Activated CD4-positive, alpha-beta T cell treated with anti-CD3 and anti-CD28 coated beads, Interleukin-2, amount 10 ng/mL, durations not matched to agents 7 days and 5 days (primary cell): ENCODE results near the gene MGMT. TPM values are rescaled to one million over a fixed set of nuclear protein-coding genes. Genes with fewer than 3 reads are reported as not detected.
A peak's percentile ranks its signal among the peaks of the same experiment; 100 is the strongest.
"Not testable (repeated sequence)": the region's sequence is repeated elsewhere in the genome, so short reads cannot be mapped to it uniquely, and the experiment has no call there.

Experiments used
- CTCF ChIA-PET: fragments of 350-600 bp; sonication (Branson Sonifier 250); formaldehyde crosslinking; loops from one replicate; lab custom pipeline; 2021; ENCODE audit warnings: antibody characterized with exemption; lab: Charles Lee
- POLR2A ChIA-PET: fragments of 350-600 bp; sonication (Branson Sonifier 250); formaldehyde crosslinking; loops from one replicate; lab custom pipeline; 2021; ENCODE audit warnings: antibody characterized with exemption; lab: Charles Lee
- DNase-seq: peaks from one replicate; pipeline ENCODE4 v3.0.0-alpha.2; 2020
- H3K27ac Mint-ChIP-seq: one replicate; pipeline ENCODE4 v1.8.0; 2021; ENCODE audit warnings: mild to moderate bottlenecking, moderate library complexity, mixed read lengths
- H3K27me3 Mint-ChIP-seq: one replicate; pipeline ENCODE4 v1.8.0; 2021; ENCODE audit warnings: mixed read lengths
- H3K36me3 Mint-ChIP-seq: one replicate; pipeline ENCODE4 v1.8.0; 2021; ENCODE audit warnings: low read depth, mixed read lengths
- H3K4me1 Mint-ChIP-seq: one replicate; pipeline ENCODE4 v1.8.0; 2021; ENCODE audit warnings: mixed read lengths
- H3K4me3 Mint-ChIP-seq: one replicate; pipeline ENCODE4 v1.8.0; 2021; ENCODE audit warnings: mild to moderate bottlenecking, moderate library complexity, mixed read lengths
- H3K9me3 Mint-ChIP-seq: one replicate; pipeline ENCODE4 v1.8.0; 2021; ENCODE audit warnings: mixed read lengths
- total RNA-seq, 2 experiments: library from RNA; stranded (reverse); gene quantifications; one replicate each; pipeline ENCODE4 v1.2.3, GENCODE V29; 2021

Gene MGMT
- total RNA-seq = 10 to 100 TPM; 17.6 to 19.3 TPM

DNA sequence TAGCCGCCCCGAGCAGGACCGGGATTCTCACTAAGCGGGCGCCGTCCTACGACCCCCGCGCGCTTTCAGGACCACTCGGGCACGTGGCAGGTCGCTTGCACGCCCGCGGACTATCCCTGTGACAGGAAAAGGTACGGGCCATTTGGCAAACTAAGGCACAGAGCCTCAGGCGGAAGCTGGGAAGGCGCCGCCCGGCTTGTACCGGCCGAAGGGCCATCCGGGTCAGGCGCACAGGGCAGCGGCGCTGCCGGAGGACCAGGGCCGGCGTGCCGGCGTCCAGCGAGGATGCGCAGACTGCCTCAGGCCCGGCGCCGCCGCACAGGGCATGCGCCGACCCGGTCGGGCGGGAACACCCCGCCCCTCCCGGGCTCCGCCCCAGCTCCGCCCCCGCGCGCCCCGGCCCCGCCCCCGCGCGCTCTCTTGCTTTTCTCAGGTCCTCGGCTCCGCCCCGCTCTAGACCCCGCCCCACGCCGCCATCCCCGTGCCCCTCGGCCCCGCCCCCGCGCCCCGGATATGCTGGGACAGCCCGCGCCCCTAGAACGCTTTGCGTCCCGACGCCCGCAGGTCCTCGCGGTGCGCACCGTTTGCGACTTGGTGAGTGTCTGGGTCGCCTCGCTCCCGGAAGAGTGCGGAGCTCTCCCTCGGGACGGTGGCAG is at the start of gene MGMT:
TSS of gene MGMT (plus strand) at position 539 of the 656 bp plus-strand sequence.
- Mint-ChIP-seq H3K4me3 (peak within 1 kb of the TSS; percentile 83), H3K9me3 (no peaks in the 10 kb centered on the region), H3K36me3 (peaks cover 3% of the 10 kb centered on the region), H3K27me3 (no peaks in the 10 kb centered on the region), H3K4me1 (peaks cover 9% of the 10 kb centered on the region), H3K27ac (peak within 1 kb of the TSS; percentile 90)
- ChIA-PET CTCF (no interaction called here), POLR2A (interaction anchor here (0.5 kb wide), 1 partner anchor 650 kb away, joined by 3 read pairs; no protein-coding TSS in a partner anchor)
- DNase-seq = peak; percentile 98

DNA sequence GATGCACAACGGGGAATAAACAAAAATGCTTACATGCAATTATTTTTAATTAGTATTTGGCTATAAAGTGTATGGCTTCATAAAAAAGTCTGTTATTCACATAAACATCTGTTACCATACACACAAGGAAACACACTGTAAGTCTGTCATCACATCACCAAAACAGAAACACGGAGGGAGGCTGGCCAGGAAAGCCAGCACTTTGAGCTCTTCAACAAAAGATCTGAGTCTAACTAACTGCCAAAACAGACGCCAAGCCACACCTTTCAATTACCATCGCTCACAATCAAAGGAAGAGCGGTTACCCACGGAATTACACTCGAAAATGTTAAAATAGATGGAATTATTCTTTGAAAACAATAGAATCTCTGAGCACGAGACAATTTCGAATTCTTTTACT is 49.2 kb upstream of the MGMT start:
- CTCF ChIA-PET = interaction anchor here (0.7 kb wide), 1 partner anchor 124 kb away, joined by 4 read pairs; no protein-coding TSS in a partner anchor
- Mint-ChIP-seq H3K4me1 (no peaks in the 10 kb centered on the region), H3K36me3 (no peaks in the 10 kb centered on the region), H3K27ac (no peak overlapping the region), H3K4me3 (no peak overlapping the region), H3K27me3 (no peaks in the 10 kb centered on the region), H3K9me3 (no peaks in the 10 kb centered on the region)
- DNase-seq = no peak
- POLR2A ChIA-PET = no interaction called here

DNA sequence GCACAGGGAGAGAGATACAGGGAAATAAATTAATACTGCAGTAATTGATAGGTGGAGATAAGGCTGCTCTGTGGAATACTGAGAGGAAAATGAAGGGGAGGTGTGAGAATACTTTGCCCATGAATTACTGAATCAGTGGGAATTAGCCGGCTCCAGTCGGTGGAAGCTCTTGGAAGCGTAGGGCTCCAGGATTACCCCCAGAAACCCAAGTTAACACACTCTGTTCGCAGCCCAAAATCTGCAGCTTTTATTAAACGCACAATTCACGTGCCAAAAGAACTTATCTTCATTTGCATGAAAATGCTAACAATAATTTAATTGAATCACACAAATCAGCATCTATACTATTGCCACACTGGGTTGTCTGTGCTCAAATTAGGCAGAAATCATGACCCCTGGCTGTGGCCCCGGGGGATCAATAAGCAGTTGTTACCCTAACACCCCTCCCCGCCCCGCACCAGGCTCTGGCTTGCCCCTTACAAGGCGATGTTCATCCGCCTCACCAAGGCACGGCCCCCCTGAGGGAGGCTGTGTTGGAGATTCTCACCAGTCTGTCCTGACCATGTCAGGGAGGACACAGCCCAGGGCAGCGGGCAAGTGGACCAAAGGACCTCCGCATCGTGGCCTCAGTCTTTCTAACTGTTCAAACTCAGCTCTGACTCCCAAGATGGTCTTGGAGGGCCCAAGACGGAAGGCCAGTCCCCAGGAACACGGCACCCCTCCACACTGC is 48.4 kb upstream of the MGMT start:
- DNase-seq = no peak
- Mint-ChIP-seq H3K9me3 (no peaks in the 10 kb centered on the region), H3K4me1 (no peaks in the 10 kb centered on the region), H3K4me3 (no peak overlapping the region), H3K27ac (no peak overlapping the region), H3K36me3 (no peaks in the 10 kb centered on the region), H3K27me3 (no peaks in the 10 kb centered on the region)
- ChIA-PET CTCF (no interaction called here), POLR2A (no interaction called here)

DNA sequence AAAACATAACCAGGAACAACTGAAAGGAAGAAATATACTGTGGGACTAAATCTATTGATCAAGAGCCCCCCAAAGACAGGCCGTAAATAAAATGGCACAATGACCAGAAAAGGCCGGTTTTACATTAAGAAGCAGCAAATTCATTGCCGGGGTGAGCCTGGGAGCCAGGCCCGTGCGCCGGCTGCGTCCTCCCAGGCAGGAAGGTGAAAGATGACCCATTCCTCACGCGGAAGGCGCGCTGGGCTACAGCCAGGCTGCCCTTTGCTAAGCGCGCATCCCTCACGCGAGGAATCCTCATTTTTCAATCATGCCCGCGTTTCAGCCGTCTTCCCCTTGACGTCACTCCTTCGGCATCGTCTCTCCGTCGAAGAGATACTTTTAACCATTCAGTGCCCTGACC is 47.6 kb upstream of the MGMT start:
- CTCF ChIA-PET = no interaction called here
- H3K9me3 Mint-ChIP-seq = no peaks in the 10 kb centered on the region
- H3K36me3 Mint-ChIP-seq = no peaks in the 10 kb centered on the region
- no peak overlapping the region for H3K27ac Mint-ChIP-seq
- POLR2A ChIA-PET = no interaction called here
- H3K4me1 Mint-ChIP-seq = no peaks in the 10 kb centered on the region
- H3K27me3 Mint-ChIP-seq = no peaks in the 10 kb centered on the region
- no peak for DNase-seq
- no peak overlapping the region for H3K4me3 Mint-ChIP-seq

DNA sequence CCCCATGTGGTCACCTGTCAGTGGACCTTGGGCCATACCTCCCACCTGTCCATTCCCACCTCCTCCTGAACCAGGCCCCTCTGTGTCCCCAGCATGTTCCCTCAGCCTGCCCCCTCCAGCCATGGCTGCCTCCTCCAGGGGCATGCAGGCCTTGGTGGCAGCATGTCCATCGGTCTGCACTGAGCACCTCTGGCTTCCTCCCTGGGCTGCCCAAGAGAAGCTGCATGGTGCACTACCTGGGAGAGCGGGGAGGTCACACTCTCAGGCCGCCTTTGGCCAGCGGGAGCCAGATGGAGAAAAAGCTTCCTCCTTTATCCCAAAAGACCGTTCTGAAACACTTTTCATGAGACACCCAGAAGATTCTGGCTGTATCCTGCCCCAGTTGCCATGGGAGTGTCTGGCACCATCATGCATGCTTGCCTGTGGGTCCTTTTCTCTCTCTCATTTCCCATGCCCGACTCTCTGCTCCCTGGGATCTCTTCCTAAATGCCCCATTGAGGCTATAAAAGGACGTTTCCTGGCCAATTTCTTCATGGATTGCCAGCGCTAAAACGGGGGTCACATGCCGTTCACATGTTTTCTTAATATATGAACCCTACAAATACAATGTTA is 45.5 kb upstream of the MGMT start:
- Mint-ChIP-seq H3K9me3 (no peaks in the 10 kb centered on the region), H3K4me1 (no peaks in the 10 kb centered on the region), H3K27ac (no peak overlapping the region), H3K36me3 (no peaks in the 10 kb centered on the region), H3K4me3 (no peak overlapping the region), H3K27me3 (no peaks in the 10 kb centered on the region)
- ChIA-PET CTCF (no interaction called here), POLR2A (no interaction called here)
- DNase-seq = no peak

DNA sequence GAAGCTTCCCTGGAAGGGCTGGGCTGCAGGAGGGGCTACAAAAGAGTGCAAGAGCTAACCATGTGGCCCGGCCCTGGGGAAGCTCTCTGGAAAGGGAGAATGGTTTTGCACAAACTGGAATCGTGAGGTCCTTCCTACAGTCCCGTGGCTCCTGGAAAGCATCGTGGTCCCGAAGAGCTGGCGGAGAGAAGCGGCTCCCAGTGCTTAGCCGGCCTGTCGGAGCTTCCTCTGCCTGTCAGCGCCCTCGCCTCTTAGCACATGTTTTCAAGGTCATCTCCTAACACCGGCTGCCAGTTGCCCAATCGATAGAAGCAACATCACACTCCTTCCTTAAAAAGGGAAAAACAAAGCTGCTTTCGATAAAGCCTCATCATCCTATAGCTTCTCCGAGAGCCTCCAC is 42.1 kb upstream of the MGMT start:
- Mint-ChIP-seq H3K4me3 (no peak overlapping the region), H3K4me1 (no peaks in the 10 kb centered on the region), H3K9me3 (no peaks in the 10 kb centered on the region), H3K27ac (no peak overlapping the region), H3K27me3 (no peaks in the 10 kb centered on the region), H3K36me3 (no peaks in the 10 kb centered on the region)
- no peak for DNase-seq
- ChIA-PET POLR2A (no interaction called here), CTCF (interaction anchor here (1.0 kb wide), 1 partner anchor 166 kb away, joined by 3 read pairs; no protein-coding TSS in a partner anchor)

DNA sequence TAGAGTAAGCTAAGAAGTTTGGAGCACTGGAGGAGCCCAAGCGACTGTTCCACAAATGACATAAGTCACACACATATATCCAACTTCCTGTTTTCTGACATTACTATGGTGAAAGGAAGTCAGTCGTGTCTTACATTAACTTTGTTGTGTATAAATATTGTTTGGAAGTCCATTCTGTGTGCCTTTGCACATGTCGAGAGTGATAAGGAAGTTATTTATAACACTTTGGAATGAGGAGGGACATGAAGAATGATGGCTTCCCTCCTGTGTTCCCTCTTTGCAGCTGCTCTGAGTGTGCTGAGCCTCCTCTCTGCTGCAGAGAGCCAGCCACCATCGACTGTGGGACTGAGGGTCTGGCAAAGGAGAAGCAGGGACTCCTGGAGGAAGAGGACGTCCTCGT is 40.4 kb upstream of the MGMT start:
- Mint-ChIP-seq H3K27me3 (no peaks in the 10 kb centered on the region), H3K9me3 (no peaks in the 10 kb centered on the region), H3K4me1 (no peaks in the 10 kb centered on the region), H3K27ac (no peak overlapping the region), H3K4me3 (no peak overlapping the region), H3K36me3 (no peaks in the 10 kb centered on the region)
- POLR2A ChIA-PET = no interaction called here
- CTCF ChIA-PET = no interaction called here
- no peak for DNase-seq

DNA sequence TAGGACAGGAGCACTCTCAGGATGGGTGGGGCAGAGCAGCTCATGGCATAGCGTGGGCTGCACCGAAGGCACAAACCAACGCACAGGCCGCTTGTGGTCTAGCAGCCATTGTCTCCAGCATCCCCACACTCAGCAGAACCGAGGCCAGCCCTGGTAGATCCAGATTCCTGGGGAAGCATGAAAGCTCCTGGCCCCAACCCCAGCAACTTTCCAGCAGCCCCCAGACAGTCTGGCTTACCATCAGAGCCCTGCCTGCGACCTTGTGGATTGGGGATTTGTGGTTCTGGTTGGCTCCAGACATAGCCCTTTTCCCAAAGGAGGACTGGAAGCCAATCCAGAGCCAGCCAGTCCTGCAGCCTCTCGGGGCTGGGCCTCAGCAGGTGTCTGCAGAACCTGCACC is 33.8 kb upstream of the MGMT start:
- ChIA-PET CTCF (no interaction called here), POLR2A (no interaction called here)
- Mint-ChIP-seq H3K27me3 (no peaks in the 10 kb centered on the region), H3K36me3 (no peaks in the 10 kb centered on the region), H3K4me1 (no peaks in the 10 kb centered on the region), H3K4me3 (no peak overlapping the region), H3K27ac (no peak overlapping the region), H3K9me3 (no peaks in the 10 kb centered on the region)
- DNase-seq = no peak

DNA sequence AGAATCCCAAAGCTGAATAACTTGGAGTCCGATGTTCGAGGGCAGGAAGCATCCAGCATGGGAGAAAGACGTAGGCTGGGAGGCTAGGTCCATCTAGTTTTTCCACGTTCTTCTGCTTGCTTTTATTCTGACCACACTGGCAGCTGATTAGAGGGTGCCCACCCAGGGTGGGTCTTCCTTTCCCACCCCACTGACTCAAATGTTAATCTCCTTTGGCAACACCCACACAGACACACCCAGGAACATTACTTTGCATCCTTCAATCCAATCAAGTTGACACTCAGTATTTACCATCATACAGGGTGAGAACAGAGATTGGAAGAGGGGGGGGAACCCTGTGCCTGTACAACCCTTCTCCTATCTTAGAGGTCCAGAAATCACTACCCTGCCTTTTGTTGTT is 31.3 kb upstream of the MGMT start:
- POLR2A ChIA-PET, H3K9me3 Mint-ChIP-seq, H3K4me3 Mint-ChIP-seq, DNase-seq, H3K4me1 Mint-ChIP-seq, H3K36me3 Mint-ChIP-seq, CTCF ChIA-PET, H3K27me3 Mint-ChIP-seq, H3K27ac Mint-ChIP-seq: not testable (repeated sequence)

DNA sequence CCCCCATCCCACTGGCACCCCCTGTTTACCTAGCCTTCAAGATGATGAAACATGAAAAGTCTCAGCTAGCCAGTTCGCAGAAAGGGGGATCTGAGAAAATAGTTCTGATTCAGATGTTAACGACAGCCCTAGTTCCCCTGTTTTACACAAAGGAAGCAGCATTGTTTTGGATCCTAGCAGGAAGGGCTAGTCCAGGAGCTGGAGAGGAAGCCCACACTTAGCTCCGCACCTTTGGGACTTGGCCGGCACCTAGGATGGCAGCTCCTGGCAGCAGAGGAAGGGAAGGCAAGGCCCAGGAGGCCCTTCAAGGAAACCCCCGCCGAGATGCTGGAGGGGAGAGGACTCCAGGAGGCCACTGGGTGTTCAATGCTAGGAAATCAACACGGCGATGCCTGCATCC is 29.0 kb upstream of the MGMT start:
- CTCF ChIA-PET = interaction anchor here (0.8 kb wide), 1 partner anchor 32 kb away, joined by 3 read pairs; no protein-coding TSS in a partner anchor
- H3K27me3 Mint-ChIP-seq = no peaks in the 10 kb centered on the region
- no peaks in the 10 kb centered on the region for H3K9me3 Mint-ChIP-seq
- POLR2A ChIA-PET = interaction anchor here (0.6 kb wide), 1 partner anchor 133 kb away, joined by 3 read pairs; no protein-coding TSS in a partner anchor
- no peak for DNase-seq
- no peak overlapping the region for H3K4me3 Mint-ChIP-seq
- H3K4me1 Mint-ChIP-seq = no peaks in the 10 kb centered on the region
- H3K27ac Mint-ChIP-seq = no peak overlapping the region
- no peaks in the 10 kb centered on the region for H3K36me3 Mint-ChIP-seq

DNA sequence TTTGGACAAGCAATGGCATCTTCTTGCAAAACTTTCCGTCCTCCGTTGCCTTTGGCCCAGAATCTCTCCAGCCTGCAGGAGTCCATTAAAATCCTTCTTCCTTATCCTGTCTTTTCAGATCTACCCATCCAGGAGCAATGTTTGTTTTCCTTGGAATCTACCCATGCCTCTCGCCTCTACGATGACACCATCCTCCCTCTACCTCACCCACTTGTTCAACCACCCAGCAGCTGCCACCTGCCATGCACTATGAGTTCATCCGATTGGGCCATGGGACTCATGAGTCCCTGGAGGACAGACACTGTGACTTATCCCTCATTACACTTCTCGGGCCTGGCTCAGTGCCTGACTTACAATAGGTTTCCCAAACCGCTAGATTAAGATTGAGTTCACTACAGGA is 26.8 kb upstream of the MGMT start:
- ChIA-PET CTCF (no interaction called here), POLR2A (no interaction called here)
- Mint-ChIP-seq H3K27ac (no peak overlapping the region), H3K4me3 (no peak overlapping the region), H3K9me3 (no peaks in the 10 kb centered on the region), H3K27me3 (no peaks in the 10 kb centered on the region), H3K36me3 (no peaks in the 10 kb centered on the region), H3K4me1 (no peaks in the 10 kb centered on the region)
- DNase-seq = no peak

DNA sequence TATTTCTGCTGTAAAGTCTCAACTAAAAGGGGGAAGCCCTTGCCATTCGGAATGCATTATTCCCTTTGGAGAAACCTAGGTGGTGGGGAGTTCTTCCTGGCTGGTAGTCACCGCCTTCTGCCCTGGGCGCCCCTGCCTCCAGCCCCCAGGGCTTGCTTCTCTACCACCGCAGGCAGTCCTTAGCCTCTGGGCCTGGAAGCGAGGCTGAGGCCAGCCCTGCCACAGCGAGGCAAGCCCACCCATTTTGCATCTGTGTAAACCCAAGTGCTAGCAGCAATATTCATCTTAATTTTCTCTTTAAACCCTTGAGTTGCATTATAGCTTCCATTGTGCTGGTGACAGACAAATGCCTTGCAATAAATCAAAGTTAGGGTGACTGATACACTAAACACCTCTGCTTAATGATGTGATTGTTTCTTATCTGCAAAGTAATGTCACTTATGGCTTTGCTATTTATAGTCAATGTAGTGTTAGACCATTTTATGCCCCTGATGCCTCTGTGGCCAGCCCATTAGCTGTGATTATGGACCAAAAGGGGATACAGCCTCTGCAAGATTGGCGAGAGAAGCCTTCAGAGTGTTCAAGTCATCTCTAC is 26.2 kb upstream of the MGMT start:
- no peaks in the 10 kb centered on the region for H3K36me3 Mint-ChIP-seq
- H3K9me3 Mint-ChIP-seq = no peaks in the 10 kb centered on the region

More for the DNA sequence above, 26.2 kb upstream of the MGMT start:
- no peak for DNase-seq
- no peak overlapping the region for H3K27ac Mint-ChIP-seq
- H3K27me3 Mint-ChIP-seq = no peaks in the 10 kb centered on the region
- no peak overlapping the region for H3K4me3 Mint-ChIP-seq
- no peaks in the 10 kb centered on the region for H3K4me1 Mint-ChIP-seq
- ChIA-PET POLR2A (no interaction called here), CTCF (no interaction called here)
